Endothelial cell of umbilical vein (primary cell): ENCODE results near the gene CCDC179. TPM values are rescaled to one million over a fixed set of nuclear protein-coding genes. Genes with fewer than 3 reads are reported as not detected.

ENCODE experiments used
- BruUV-seq: library from RNA; stranded (reverse); fragments of 400-500 nt; replicated peaks from 2 replicates; lab custom pipeline; 2021; lab: Mats Ljungman, UMichigan
- CTCF ChIA-PET: fragments of 300-600, 350-600 bp; sonication (Branson Sonifier 250); formaldehyde crosslinking; loops from one replicate; lab custom pipeline; 2021; ENCODE audit warnings: antibody characterized with exemption, inconsistent platforms; lab: Charles Lee
- POLR2A ChIA-PET: fragments of 300-600, 350-600 bp; sonication (Branson Sonifier 250); formaldehyde crosslinking; loops from one replicate; lab custom pipeline; 2021; ENCODE audit warnings: antibody characterized with exemption, inconsistent platforms; lab: Charles Lee
- DNase-seq: peaks from one replicate; pipeline ENCODE4 v3.0.0-alpha.2; 2011; ENCODE audit warnings: low read depth, low spot score
- FAIRE-seq: peaks from 2 replicates; lab custom pipeline; 2011; peaks lifted over from hg19 to GRCh38; lab: Jason Lieb, UNC
- H2AFZ ChIP-seq: 2 replicates; pipeline ENCODE4 v1.6.0; 2012; ENCODE audit warnings: low read depth, low read length, control low read depth, inconsistent platforms
- H3K27ac ChIP-seq: 2 replicates; pipeline ENCODE4 v1.5.1; 2011; ENCODE audit warnings: low read depth, mild to moderate bottlenecking, control low read depth, low read length, moderate library complexity; ENCODE audit not compliant: insufficient read depth
- H3K27me3 ChIP-seq, 2 experiments: 2 replicates each; pipeline versions ENCODE4 v1.6.0 to v1.6.1; 2011; ENCODE audit warnings: low read length in 2 of 2, mixed read lengths in 1 of 2; ENCODE audit not compliant: control insufficient read depth in 2 of 2, insufficient read depth in 2 of 2
- H3K36me3 ChIP-seq, 2 experiments: 2 replicates in 1 of 2; 3 replicates in 1 of 2; pipeline ENCODE4 v1.5.1; 2011; ENCODE audit warnings: low read length in 2 of 2, mild to moderate bottlenecking in 1 of 2, moderate library complexity in 1 of 2; ENCODE audit not compliant: control insufficient read depth in 2 of 2, insufficient read depth in 2 of 2; ENCODE audit errors: extremely low read depth in 1 of 2
- H3K4me1 ChIP-seq: 3 replicates; pipeline ENCODE4 v1.5.1; 2011; ENCODE audit warnings: mild to moderate bottlenecking, low read length; ENCODE audit not compliant: control insufficient read depth, insufficient read depth; ENCODE audit errors: extremely low read depth
- H3K4me2 ChIP-seq: 2 replicates; pipeline ENCODE4 v1.6.1; 2011; ENCODE audit warnings: low read length, control low read depth, mixed read lengths; ENCODE audit not compliant: insufficient read depth
- H3K4me3 ChIP-seq, 3 experiments: fragments of 200-600 bp in 1 of 3; sonication (generic), shearing (Covaris generic) in 1 of 3; replicated peaks in 1 of 3; 2 replicates each; pipeline ENCODE4 v1.5.1; 2011 to 2016; ENCODE audit warnings: control low read depth in 3 of 3, low read length in 3 of 3, mild to moderate bottlenecking in 2 of 3, inconsistent platforms in 1 of 3, low read depth in 1 of 3, moderate library complexity in 1 of 3; ENCODE audit not compliant: insufficient read depth in 1 of 3
- H3K79me2 ChIP-seq: 2 replicates; pipeline ENCODE4 v1.6.0; 2012; ENCODE audit warnings: low read length, inconsistent platforms; ENCODE audit not compliant: control insufficient read depth, insufficient read depth
- H3K9ac ChIP-seq: replicated peaks from 2 replicates; pipeline ENCODE3; 2011; ENCODE audit warnings: low read length, control low read depth; ENCODE audit not compliant: insufficient read depth; ENCODE audit errors: extremely low read depth
- H3K9me1 ChIP-seq: replicated peaks from 3 replicates; pipeline ENCODE4 v1.6.0; 2011; ENCODE audit warnings: mild to moderate bottlenecking, low read length; ENCODE audit not compliant: control insufficient read depth, insufficient read depth; ENCODE audit errors: extremely low read depth
- H3K9me3 ChIP-seq: replicated peaks from 2 replicates; pipeline ENCODE4 v1.5.1; 2012; ENCODE audit warnings: low read length, inconsistent platforms; ENCODE audit not compliant: control insufficient read depth, insufficient read depth
- H4K20me1 ChIP-seq: replicated peaks from 2 replicates; pipeline ENCODE3; 2011; ENCODE audit warnings: mild to moderate bottlenecking, low read length; ENCODE audit not compliant: control insufficient read depth, insufficient read depth; ENCODE audit errors: extremely low read depth
- CTCF ChIP-seq, 2 donors: IDR thresholded peaks; 1 replicate in 1 of 2; 2 replicates in 1 of 2; pipeline ENCODE4 v1.5.1; 2011; ENCODE audit warnings: low read length in 2 of 2, mild to moderate bottlenecking in 2 of 2, moderate library complexity in 2 of 2, control low read depth in 1 of 2, inconsistent platforms in 1 of 2, low read depth in 1 of 2; ENCODE audit not compliant: insufficient read depth in 1 of 2; ENCODE audit errors: extremely low read depth in 1 of 2
- JUN ChIP-seq: IDR thresholded peaks from 2 replicates; pipeline ENCODE4 v1.6.1; 2011; ENCODE audit warnings: borderline replicate concordance, low read depth; ENCODE audit not compliant: insufficient read length, insufficient read depth
- MAX ChIP-seq: IDR thresholded peaks from 2 replicates; pipeline ENCODE4 v1.6.1; 2011; ENCODE audit not compliant: insufficient read depth, insufficient read length
- dilution Hi-C: fragments of 300-500 bp; cut with MboI; formaldehyde crosslinking; loops from one replicate; pipeline ENCODE4 v1.15.0; 2019; ENCODE audit warnings: low sequenced_read_pairs; ENCODE audit not compliant: extremely low pct_ligation_motif_present
- intact Hi-C: fragments of 100-400 bp; cut with micrococcal nuclease; formaldehyde crosslinking; loops from one replicate; pipeline ENCODE4 v1.10.0; 2022
- polyA plus RNA-seq, 4 experiments: library from polyadenylated mRNA; depleted of rRNA in 3 of 4; stranded (reverse) in 3 of 4; unstranded in 1 of 4; fragments of >200 nt; gene quantifications; 2 replicates each; pipeline versions ENCODE4 v1.2.1 to v1.2.3, GENCODE V29; 2011 to 2012; ENCODE audit warnings: missing spikeins in 1 of 4
- total RNA-seq: library from RNA; stranded (reverse); gene quantifications from 2 replicates; pipeline ENCODE4 v1.2.3, GENCODE V29; 2021

Gene CCDC179
- total and polyA plus RNA-seq, 2 donors (not counting 3 experiments of a cell fraction or from before 2014, with no cell fraction given): not detected

GRCh38 chr11:22875869-22876473 lies 15.7 kb upstream of the CCDC179 start:
- ChIA-PET POLR2A (no interaction called here), CTCF (interaction anchor here (0.6 to 3.5 kb wide), 47 partner anchors 9 to 1770 kb away, joined by 3 to 30 read pairs (median 5); partner anchors contain the start of gene SVIP)
- no peak overlapping the region for H2AFZ ChIP-seq
- intact Hi-C loops (loop anchor here (1.0 to 10.0 kb wide), 8 partner anchors 45 to 1629 kb away; no protein-coding TSS in a partner anchor), dilution Hi-C loops (no loop called here)
- no peaks in the 10 kb centered on the region for H3K9me3 ChIP-seq
- no peaks in the 10 kb centered on the region for H4K20me1 ChIP-seq
- H3K9me1 ChIP-seq: no peaks in the 10 kb centered on the region
- H3K27me3 ChIP-seq: no peaks in the 10 kb centered on the region
- no peak overlapping the region for H3K4me2 ChIP-seq
- H3K4me3 ChIP-seq: no peak overlapping the region
- no peaks in the 10 kb centered on the region for H3K79me2 ChIP-seq
- FAIRE-seq (peak; percentile 77), DNase-seq (peak; percentile 89)
- H3K27ac ChIP-seq: no peak overlapping the region
- no TSS peak for BruUV-seq
- no peak overlapping the region for H3K9ac ChIP-seq
- peaks cover 3% of the 10 kb centered on the region for H3K4me1 ChIP-seq
- H3K36me3 ChIP-seq: no peaks in the 10 kb centered on the region
- TF ChIP-seq CTCF (IDR thresholded peaks at IDR 0.05; ENCODE audit: extremely low read depth in 1 of 2, insufficient read depth in 1 of 2, low read depth in 1 of 2, low read length in 2 of 2): peak; percentile 52 to 60
- TF ChIP-seq MAX: no peak

- ChIA-PET POLR2A (no interaction called here), CTCF (no interaction called here)
- dilution Hi-C loops (no loop called here), intact Hi-C loops (no loop called here)
- FAIRE-seq (no peak), DNase-seq (no peak)
- Histone ChIP-seq H3K27me3 (peaks cover 0 to 2% of the 10 kb centered on the region in 2 experiments), H3K4me1 (no peaks in the 10 kb centered on the region), H2AFZ (no peak overlapping the region), H3K79me2 (no peaks in the 10 kb centered on the region), H3K9me3 (no peaks in the 10 kb centered on the region), H3K9me1 (no peaks in the 10 kb centered on the region), H3K4me3 (no peak overlapping the region), H4K20me1 (no peaks in the 10 kb centered on the region), H3K9ac (no peak overlapping the region), H3K36me3 (no peaks in the 10 kb centered on the region), H3K4me2 (no peak overlapping the region), H3K27ac (no peak overlapping the region)
- no TSS peak for BruUV-seq
- no peak for TF ChIP-seq JUN
- TF ChIP-seq MAX: no peak
Observed at GRCh38 chr11:22869325-22869724, 9.1 kb upstream of the CCDC179 start.
